ENCODE results near the gene GPX4. TPM values are rescaled to one million over a fixed set of nuclear protein-coding genes. Genes with fewer than 3 reads are reported as not detected.

GPX4 gene, protein sequence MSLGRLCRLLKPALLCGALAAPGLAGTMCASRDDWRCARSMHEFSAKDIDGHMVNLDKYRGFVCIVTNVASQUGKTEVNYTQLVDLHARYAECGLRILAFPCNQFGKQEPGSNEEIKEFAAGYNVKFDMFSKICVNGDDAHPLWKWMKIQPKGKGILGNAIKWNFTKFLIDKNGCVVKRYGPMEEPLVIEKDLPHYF
- 382 and 1,065 TPM in 2 replicates for total RNA-seq (ENCODE audit: low replicate concordance)

DNA sequence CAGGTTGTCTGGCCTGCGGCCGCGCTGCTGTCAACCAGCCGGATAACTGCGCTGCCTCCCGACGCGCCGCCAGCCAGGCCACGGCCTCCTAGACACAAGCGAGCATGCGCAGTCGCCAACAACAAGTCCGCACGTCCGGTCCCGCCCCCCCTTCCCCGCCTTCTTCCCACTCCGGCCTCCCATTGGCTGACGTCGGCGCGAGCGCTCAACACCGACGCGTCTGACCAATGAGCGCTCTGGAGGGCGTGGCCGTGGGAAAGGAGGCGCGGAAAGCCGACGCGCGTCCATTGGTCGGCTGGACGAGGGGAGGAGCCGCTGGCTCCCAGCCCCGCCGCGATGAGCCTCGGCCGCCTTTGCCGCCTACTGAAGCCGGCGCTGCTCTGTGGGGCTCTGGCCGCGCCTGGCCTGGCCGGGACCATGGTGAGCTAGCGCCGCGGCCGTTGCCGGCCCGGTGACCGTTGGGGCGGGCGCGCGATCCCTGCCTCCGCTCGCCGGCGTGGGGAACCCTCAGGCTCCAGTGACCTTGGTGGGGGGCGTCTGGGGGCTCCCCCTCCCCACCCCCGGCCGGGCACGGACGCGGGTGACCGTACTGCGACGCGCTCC lies at the start of gene GPX4:
Gene GPX4 (plus strand): TSS at position 287 of the 603 bp plus-strand sequence. CDS start 50 bp downstream, at position 337.

DNA sequence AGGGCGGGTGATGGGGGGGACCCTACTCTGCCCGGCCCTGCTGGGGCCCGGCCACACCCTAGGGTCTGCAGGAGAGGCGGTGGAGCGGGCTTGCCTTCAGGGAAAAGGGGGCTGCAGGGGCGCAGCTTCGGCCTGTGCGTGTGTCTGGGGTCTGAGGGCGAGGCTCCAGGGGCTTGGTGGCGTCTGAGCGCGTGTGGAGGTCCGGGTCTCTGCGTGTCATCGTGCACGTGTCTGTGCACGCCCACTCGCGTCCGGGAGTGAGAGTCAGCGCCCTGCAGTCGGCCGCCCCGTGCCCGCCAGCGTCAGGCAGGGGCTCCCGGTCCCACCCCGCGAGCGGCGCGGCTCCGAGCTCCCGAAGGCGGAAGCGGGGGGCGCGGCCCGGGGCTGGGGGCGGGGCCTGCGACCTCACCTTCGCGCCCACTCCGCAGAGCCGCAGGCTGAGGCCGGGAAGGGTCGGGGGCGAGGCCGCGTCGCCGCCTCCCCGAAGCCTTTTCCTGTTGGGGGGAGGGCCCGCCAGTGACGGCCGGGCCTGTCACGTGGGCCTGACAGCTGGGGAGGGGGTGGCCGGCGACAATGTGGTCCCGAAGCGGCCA lies 37.0 kb upstream of the GPX4 start, which contains the start of gene ARHGAP45:
Gene ARHGAP45 (plus strand): TSS at position 420 of the 593 bp plus-strand sequence. CDS start 239 bp downstream, outside the sequence.

GRCh38 chr19:1094978-1095701 lies 8.7 kb upstream of the GPX4 start, which contains the start of gene POLR2E:
Gene POLR2E (minus strand): TSS chr19:1095375. CDS start chr19:1095315, 60 bp downstream.

Other genes with a start within 250 kb of the GPX4 start
- 0.83 and 156 TPM in 2 replicates for gene CFD, start 244.3 kb upstream of the GPX4 start, total RNA-seq (ENCODE audit: low replicate concordance)
- gene MED16, start 210.8 kb upstream of the GPX4 start, total RNA-seq (ENCODE audit: low replicate concordance), result 23.5 and 33.1 TPM in 2 replicates
- not detected in 2 replicates for gene RNU6-9, start 210.5 kb upstream of the GPX4 start, total RNA-seq (ENCODE audit: low replicate concordance)
- 6.8 and 24.8 TPM in 2 replicates for gene R3HDM4, start 190.8 kb upstream of the GPX4 start, total RNA-seq (ENCODE audit: low replicate concordance)
- gene KISS1R, start 186.7 kb upstream of the GPX4 start, total RNA-seq (ENCODE audit: low replicate concordance), result not detected in 2 replicates
- 7.6 and 15.2 TPM in 2 replicates for gene ARID3A, start 178.0 kb upstream of the GPX4 start, total RNA-seq (ENCODE audit: low replicate concordance)
- 37.1 and 127 TPM in 2 replicates for gene WDR18, start 119.6 kb upstream of the GPX4 start, total RNA-seq (ENCODE audit: low replicate concordance)
- gene GRIN3B, start 103.6 kb upstream of the GPX4 start, total RNA-seq (ENCODE audit: low replicate concordance), result 0.23 and 0.45 TPM in 2 replicates
- 41.3 and 58.0 TPM in 2 replicates for gene TMEM259, start 82.9 kb upstream of the GPX4 start, total RNA-seq (ENCODE audit: low replicate concordance)
- not detected in 2 replicates for gene RNU6-2, start 82.5 kb upstream of the GPX4 start, total RNA-seq (ENCODE audit: low replicate concordance)
- 268 and 324 TPM in 2 replicates for gene CNN2, start 77.4 kb upstream of the GPX4 start, total RNA-seq (ENCODE audit: low replicate concordance)
- gene ABCA7, start 63.9 kb upstream of the GPX4 start, total RNA-seq (ENCODE audit: low replicate concordance), result 2.2 and 8.4 TPM in 2 replicates
- gene ARHGAP45, start 36.8 kb upstream of the GPX4 start, total RNA-seq (ENCODE audit: low replicate concordance), result 0.82 and 4.7 TPM in 2 replicates
- gene POLR2E, start 8.6 kb upstream of the GPX4 start, total RNA-seq (ENCODE audit: low replicate concordance), result 127 and 132 TPM in 2 replicates
- 40.7 and 112 TPM in 2 replicates for gene SBNO2, start 70.3 kb downstream of the GPX4 start, total RNA-seq (ENCODE audit: low replicate concordance)
- gene STK11, start 101.8 kb downstream of the GPX4 start, total RNA-seq (ENCODE audit: low replicate concordance), result 77.6 and 112 TPM in 2 replicates
- 0.82 and 1.1 TPM in 2 replicates for gene CBARP, start 134.0 kb downstream of the GPX4 start, total RNA-seq (ENCODE audit: low replicate concordance)
- 36.6 and 63.1 TPM in 2 replicates for gene ATP5F1D, start 137.8 kb downstream of the GPX4 start, total RNA-seq (ENCODE audit: low replicate concordance)
- gene MIDN, start 144.6 kb downstream of the GPX4 start, total RNA-seq (ENCODE audit: low replicate concordance), result 2.8 and 15.9 TPM in 2 replicates
- gene CIRBP, start 165.3 kb downstream of the GPX4 start, total RNA-seq (ENCODE audit: low replicate concordance), result 148 and 327 TPM in 2 replicates
- 8.4 and 17.5 TPM in 2 replicates for gene FAM174C, start 171.5 kb downstream of the GPX4 start, total RNA-seq (ENCODE audit: low replicate concordance)
- not detected in 2 replicates for gene EFNA2, start 181.9 kb downstream of the GPX4 start, total RNA-seq (ENCODE audit: low replicate concordance)